HG03558 (cell line): ENCODE measurements around the gene TESK1.
A peak's percentile ranks its signal among the peaks of the same experiment; 100 is the strongest.
"Not testable (repeated sequence)": the region's sequence is repeated elsewhere in the genome, so short reads cannot be mapped to it uniquely, and the experiment has no call there.

Experiments
- ATAC-seq: cut with Tn5 transposase; IDR thresholded peaks from one replicate; pipeline ENCODE4 v1.9.1; 2021; ENCODE audit warnings: moderate number of reproducible peaks; ENCODE audit not compliant: unreplicated experiment; ENCODE audit errors: extremely low read depth

TESK1 gene

GRCh38 chr9:35641478-35641877, 36.4 kb downstream of the TESK1 start:
- ATAC-seq, result not testable (repeated sequence)

GRCh38 chr9:35643046-35643445, 38.0 kb downstream of the TESK1 start:
- ATAC-seq, result no peak

GRCh38 chr9:35645736-35646135, 40.7 kb downstream of the TESK1 start:
- not testable (repeated sequence) for ATAC-seq

GRCh38 chr9:35646153-35646532, 41.1 kb downstream of the TESK1 start:
- no peak for ATAC-seq

- peak; percentile 56 for ATAC-seq
Observed at GRCh38 chr9:35646533-35647265, 41.6 kb downstream of the TESK1 start.

GRCh38 chr9:35649431-35650340, 44.6 kb downstream of the TESK1 start:
- ATAC-seq, result no peak

GRCh38 chr9:35650341-35651158, 45.5 kb downstream of the TESK1 start, which contains the start of gene SIT1:
SIT1 (minus strand) TSS chr9:35650931; CDS start chr9:35650853, 78 bp downstream.
- ATAC-seq, result no peak

GRCh38 chr9:35651956-35652828, 47.1 kb downstream of the TESK1 start:
- ATAC-seq, result no peak

GRCh38 chr9:35652829-35653209, 47.8 kb downstream of the TESK1 start:
- ATAC-seq, result no peak

GRCh38 chr9:35653611-35654010, 48.5 kb downstream of the TESK1 start:
- ATAC-seq, result no peak

- no peak for ATAC-seq
Observed at GRCh38 chr9:35656348-35656747, 51.3 kb downstream of the TESK1 start.

GRCh38 chr9:35656831-35657545, 51.9 kb downstream of the TESK1 start:
- ATAC-seq, result no peak

GRCh38 chr9:35657546-35658136, 52.6 kb downstream of the TESK1 start, which contains the start of gene RMRP:
RMRP (minus strand) TSS chr9:35658019.
- peak; percentile 75 for ATAC-seq

GRCh38 chr9:35658137-35658967, 53.3 kb downstream of the TESK1 start, which contains the start of gene CCDC107:
CCDC107 (plus strand) TSS chr9:35658292; CDS start chr9:35658380, 88 bp downstream.
- peak; percentile 29 for ATAC-seq

GRCh38 chr9:35658968-35659220, 53.8 kb downstream of the TESK1 start:
- ATAC-seq, result no peak

- no peak for ATAC-seq
Observed at GRCh38 chr9:35659340-35659739, 54.3 kb downstream of the TESK1 start.
